GM12865 (cell line): ENCODE results near the gene NGEF.

Experiments
- DNase-seq: peaks from one replicate; pipeline ENCODE4 v3.0.0; 2010; ENCODE audit warnings: low read depth
- H3K4me3 ChIP-seq: 2 replicates; pipeline ENCODE4 v1.5.1; 2011; ENCODE audit warnings: mild to moderate bottlenecking, low read depth, low read length, control low read depth
- TF ChIP-seq, protein P1 (sequence below): IDR thresholded peaks from 2 replicates; pipeline ENCODE4 v1.5.1; 2011; ENCODE audit warnings: low read length, control low read depth, low read depth, inconsistent platforms; ENCODE audit not compliant: insufficient read depth; ENCODE audit errors: missing control alignments

The NGEF gene

DNA sequence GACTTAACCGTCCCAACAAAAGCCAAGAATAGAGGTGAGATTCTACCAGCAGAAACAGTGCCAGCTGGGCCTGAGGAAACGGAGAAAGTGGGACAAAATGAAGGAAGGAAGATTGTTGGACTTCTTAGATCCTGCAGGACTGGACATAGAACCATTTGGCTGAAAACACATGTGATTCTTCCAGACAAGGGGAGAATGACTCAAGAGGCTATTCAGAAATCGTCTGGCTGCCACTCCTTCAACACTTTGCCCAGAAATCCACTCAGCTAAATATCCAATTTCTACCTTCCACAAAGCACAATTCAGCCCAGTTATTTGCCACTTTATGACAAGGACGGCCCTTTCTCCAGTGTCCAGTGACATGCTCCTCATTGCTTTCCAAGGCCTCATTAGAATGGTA lies 81.4 kb downstream of the NGEF start:
- TF ChIP-seq, protein P1, sequence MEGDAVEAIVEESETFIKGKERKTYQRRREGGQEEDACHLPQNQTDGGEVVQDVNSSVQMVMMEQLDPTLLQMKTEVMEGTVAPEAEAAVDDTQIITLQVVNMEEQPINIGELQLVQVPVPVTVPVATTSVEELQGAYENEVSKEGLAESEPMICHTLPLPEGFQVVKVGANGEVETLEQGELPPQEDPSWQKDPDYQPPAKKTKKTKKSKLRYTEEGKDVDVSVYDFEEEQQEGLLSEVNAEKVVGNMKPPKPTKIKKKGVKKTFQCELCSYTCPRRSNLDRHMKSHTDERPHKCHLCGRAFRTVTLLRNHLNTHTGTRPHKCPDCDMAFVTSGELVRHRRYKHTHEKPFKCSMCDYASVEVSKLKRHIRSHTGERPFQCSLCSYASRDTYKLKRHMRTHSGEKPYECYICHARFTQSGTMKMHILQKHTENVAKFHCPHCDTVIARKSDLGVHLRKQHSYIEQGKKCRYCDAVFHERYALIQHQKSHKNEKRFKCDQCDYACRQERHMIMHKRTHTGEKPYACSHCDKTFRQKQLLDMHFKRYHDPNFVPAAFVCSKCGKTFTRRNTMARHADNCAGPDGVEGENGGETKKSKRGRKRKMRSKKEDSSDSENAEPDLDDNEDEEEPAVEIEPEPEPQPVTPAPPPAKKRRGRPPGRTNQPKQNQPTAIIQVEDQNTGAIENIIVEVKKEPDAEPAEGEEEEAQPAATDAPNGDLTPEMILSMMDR = no peak
- DNase-seq = no peak
- no peak overlapping the region for H3K4me3 ChIP-seq

DNA sequence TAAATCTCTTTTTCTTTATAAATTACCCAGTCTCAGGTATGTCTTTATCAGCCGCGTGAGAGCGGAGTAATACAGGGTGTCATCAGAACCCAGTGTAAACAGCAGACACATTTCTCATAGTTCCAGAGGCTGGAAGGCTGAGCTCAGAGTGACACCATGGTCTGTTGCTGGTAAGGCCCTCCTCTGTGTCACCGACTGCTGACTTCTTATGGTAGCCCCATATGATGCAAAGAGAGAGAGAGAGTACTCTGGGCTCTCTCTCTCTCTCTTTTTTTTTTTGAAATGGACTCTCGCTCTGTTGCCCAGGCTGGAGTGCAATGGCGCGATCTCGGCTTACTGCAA lies 83.0 kb downstream of the NGEF start:
- H3K4me3 ChIP-seq = no peak overlapping the region

DNA sequence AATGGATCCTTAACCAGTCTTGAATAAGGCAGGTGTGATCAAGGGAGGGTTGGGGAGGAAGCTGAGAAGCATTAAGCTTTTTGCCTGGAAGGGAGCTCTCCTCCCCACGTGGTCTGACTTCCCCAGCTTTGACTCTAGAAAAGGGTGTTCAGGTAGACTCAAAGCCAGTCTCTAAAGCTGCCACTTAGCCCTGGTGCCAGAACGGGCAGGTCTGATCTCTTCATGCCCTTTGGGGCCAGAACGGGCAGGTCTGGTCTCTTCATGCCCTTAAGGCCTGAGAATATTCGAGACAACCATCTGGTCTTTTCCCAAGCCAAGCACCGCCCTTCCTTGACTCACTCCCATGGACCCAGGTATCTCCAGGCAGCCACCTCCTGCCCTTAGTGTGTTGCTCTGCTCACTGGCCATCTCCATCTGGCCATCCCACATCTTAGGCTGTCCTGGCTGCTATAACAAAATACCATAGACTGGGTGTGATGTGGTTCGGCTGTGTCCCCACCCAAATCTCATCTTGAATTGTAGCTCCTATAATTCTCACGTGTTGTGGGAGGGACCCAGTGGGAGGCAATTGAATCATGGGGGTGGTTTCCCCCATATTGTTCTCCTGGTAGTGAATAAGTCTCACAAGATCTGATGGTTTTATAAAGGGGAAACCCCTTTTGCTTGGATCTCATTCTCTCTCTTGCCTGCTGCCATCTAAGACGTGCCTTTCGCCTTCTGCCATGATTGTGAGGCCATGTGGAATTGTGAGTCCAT lies 83.6 kb downstream of the NGEF start:
- TF ChIP-seq, protein P1 = no peak
- no peak for DNase-seq
- H3K4me3 ChIP-seq = no peak overlapping the region

More for the DNA sequence above, 83.0 kb downstream of the NGEF start:
- TF ChIP-seq, protein P1 = no peak
- no peak for DNase-seq

DNA sequence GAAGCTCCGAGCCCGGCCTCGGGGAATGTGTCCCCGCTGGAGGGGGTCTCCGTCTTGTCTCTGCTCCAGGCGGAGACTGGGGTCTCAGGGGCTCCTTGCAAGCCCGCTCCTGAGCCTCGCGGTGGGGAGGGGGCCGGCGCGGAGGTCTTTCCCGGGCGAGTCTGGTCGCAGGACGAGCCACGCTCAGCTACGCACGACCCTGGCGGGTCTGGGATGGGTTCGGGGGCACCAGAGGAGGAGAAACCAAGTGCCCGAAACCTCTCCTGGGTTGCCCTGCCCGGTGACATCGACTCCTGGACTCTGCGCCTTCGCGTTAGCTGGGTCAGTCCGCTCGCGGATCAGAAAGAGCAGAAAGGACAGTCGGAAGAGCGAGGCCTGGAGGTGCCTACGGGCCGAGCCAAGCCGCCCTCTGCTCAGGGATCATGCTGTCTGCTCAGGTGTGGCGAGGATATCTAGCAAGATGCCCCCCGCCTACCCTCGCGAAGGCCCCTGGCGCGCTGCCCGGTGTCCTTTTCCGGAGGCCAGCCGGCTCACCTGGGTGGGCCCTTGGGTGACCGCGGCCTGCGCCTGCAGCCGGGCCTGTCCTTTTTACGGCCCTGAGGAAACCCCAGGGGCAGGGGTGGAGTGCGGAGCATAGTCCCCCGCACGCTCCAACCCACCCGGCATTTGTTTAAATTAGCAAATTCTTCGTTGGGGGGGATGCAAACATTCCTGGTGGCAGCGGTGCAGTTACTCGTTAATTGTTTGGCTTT lies 84.3 kb downstream of the NGEF start:
- TF ChIP-seq, protein P1 = no peak
- no peak for DNase-seq
- no peak overlapping the region for H3K4me3 ChIP-seq

DNA sequence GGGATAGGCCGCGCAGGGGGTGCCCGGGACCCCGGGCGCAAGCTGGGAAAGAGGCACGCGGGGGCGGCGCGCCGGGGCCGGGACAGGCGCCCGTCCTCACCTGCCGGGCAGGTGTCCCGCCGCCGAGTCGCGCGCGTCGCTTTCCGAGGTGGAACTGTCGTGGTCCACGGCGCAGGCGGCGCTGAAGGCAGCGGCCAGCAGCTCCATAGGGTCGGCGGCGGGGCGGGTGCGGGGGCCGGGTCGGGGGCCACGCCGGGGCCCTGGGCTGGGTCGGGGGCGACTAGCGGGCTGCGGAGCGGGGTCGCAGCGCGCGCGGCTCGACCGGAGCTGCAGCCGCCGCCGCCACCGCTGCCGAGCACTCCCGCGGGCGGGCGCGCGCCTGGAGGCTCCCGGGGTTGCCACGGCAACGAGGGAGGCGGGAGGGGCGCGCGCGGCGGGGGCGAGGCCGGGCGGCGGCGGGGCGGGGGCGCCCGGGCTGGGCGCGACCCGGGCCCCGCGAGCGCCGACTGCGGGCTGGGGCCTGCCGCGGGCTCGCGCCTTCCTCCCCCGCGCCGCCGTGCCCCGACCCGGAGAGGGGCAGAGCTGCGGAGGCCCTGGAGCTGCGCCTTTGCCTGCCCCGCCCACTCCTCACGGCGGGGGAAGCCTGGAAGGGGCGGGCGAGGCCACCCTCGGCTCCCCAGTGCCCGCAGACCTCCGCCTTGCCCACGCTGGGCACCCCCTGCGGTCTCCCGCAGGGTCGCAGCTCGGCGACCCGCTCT lies 85.1 kb downstream of the NGEF start:
- no peak overlapping the region for H3K4me3 ChIP-seq
- TF ChIP-seq, protein P1 = no peak
- DNase-seq = no peak

DNA sequence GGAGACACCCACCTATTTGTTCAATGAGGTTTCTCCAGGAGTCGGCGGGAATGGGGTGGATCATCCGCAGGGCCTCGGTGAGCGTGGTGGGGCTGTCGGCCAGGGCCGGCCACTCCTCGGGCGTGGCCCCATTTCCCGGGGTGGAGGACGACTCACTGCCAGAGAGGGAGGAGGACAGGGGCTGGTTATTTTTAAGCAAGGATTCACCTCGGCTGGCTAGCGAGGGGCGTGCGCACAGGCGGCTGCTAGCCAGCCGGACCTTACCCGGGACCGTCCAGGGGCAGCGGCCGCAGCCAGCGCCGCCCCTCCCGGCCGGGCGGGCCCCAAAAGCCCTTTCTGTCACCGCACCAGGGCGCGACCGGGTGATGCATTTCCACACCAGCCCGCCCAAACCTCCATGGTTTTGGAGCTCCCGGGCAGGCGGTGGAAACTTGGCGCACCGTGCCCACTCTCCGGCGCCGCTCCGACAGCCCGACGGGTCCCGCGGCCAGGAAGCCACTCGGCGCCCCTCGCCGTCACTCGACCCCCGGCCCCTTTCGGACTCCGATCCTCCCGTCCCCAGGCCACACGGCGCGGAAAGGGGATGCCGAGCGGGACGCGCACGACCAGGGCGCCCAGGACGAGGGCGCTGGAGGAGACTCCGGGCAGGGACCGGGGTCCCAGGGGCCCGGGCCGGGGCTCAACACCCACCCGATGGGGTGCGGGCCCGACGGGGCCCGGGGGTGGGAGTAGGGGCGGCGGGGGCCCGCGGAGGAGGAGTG lies 85.8 kb downstream of the NGEF start:
- no peak for DNase-seq
- no peak overlapping the region for H3K4me3 ChIP-seq
- TF ChIP-seq, protein P1 = no peak
